NCI-H82 (cell line): ENCODE results near the gene ETV7.

Source experiments
- DNase-seq: peaks from one replicate; lab custom pipeline; 2025; lab: John Stamatoyannopoulos, UW

The ETV7 gene

DNA sequence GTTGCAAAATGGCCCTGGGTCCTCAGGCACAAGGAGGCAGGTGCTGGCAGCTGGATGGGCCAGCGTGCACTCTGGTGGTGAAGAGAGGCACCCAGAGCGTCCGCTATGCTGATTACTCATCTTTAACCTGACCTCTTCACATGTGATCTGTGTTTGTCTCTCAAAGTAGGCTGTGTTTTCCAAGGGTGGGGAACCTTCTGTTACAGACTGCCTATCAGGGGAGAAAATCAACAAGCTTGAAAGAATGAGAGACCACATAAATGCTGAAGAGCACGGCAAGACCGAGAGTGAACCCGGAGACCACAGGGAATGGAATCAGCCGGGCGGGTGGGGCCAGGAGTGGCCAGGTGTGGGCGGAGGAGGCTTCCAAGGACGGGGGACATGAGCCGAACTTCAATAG, 67.0 kb downstream of the ETV7 start:
- DNase-seq: no peak

- no peak for DNase-seq
Observed at GRCh38 chr6:36319821-36320220, 67.6 kb downstream of the ETV7 start.

GRCh38 chr6:36319436-36319762, 68.1 kb downstream of the ETV7 start:
- peak; percentile 90 for DNase-seq

DNA sequence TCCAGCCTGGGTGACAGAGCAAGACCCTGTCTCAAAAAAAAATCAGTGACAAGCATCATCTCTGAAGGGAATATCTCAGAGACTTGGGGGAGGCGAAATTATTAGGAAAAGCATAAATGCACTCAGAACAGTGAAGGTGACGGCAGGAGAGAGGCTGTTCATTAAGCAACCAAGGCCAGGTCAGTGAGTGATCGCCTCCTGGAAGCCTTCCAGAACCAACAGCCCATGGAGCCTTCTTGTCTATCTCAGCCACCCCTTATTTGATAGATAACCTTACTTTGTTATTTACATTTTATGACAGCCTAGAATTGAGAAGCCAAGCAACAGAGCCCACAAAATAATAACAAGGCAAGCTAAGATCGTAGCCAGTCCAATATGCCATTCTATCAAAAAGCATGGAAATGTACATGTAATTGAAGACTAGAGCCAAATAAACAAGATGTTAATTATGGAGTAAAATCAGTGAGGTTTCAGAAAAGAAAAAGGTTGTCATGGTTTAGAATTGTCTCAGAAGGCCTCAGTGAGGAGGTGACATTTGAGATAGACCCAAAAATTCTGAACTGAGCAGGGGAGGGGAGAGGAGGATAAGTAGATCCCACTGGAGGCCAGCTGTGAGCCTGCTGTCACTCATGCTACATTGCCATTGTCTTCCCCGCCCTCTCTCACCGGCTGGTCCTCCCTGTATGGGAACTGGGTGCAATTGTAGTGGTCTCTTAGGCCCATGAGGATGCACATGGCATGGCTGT, 68.6 kb downstream of the ETV7 start:
- peak; percentile 90 for DNase-seq

DNA sequence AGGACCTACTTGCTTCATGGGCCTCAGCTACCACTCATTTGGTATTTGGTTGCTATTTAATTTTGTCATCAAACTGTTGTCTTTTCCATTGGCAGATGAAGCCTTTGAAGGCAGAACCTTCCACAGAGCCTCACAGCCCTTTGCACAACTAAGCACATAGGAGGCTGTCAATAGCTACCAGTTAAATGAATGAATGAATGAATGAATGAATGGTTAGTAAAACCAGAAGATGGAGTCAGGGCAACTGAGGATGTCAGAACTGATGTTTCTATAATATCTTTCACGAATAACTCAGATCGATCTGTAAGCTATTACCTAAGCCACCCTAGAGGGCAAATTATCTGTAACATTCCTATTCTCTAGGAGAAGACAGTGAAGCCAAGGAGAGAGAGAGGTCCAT, 69.8 kb downstream of the ETV7 start:
- no peak for DNase-seq
